Endometrium (tissue), 2 donors: Measurements from ENCODE around the gene BORCS8.
"Not testable (repeated sequence)": the region's sequence is repeated elsewhere in the genome, so short reads cannot be mapped to it uniquely, and the experiment has no call there.

Experiments used
- FAIRE-seq: peaks from 2 replicates; lab custom pipeline; 2012; peaks lifted over from hg19 to GRCh38; lab: Jason Lieb, UNC
- donor health status: control.
- donor health status: control.

The BORCS8 gene

DNA sequence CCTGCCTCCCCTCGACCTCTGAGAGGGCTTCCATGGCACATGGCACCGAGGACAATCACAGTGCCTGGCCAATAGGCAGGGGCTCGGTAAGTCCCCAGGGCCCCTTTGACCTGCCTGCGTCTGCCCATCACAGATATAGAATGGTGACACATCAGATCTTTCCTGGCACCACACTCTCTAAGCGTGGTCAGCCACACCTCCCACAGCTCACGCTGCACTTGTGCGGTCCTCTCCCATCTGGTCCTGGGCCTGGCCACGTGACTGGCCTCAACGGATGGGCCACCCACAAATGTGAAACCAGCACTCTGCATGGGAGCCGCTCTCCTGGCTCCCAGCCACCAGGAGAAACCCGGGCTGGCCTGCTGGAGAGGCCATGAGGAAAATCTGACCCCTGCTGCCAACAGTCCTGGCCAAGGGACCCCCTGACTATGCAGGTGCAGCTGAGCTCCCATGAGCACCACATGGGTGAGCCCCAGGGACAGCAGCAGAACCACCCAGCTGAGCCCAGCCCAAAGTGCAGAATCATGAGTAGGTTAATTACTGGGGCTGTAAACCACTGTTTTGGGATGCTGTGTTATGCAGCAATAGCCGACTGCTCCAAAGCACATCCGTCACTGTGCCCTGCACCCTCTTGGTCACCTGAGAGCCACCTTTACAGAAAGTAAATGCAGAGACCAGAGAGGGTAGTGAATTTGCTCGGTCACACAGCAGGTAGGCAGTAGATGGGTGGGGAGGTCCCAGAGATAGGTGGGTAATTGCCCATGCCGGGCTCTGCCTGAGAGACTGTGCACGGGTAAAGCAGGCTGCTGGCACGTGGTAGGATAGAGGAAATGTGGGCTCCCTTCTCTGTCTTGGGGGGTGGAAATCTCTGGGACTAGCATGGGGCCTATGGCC, 12.2 kb downstream of the BORCS8 start:
- FAIRE-seq, result no peak

DNA sequence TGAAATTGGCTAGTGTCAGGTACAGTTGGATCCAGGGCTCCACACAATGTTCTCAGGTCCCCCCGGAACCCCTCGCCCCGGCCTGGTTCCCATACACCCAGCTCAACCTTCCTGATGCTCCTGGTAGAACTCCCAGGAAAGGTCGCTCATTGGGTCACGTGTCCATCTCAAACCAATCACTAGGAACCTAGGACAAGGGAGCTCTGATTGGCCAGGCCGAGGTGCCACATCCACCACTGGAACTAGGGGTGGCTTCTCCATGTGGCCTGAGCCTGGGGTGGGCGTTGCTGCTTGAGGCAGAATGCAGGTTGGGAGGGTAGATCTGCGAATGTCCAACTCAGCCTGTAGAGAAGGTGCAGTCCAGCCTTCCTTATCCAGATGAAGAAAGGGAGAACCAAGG, 15.0 kb downstream of the BORCS8 start:
- FAIRE-seq, result no peak

DNA sequence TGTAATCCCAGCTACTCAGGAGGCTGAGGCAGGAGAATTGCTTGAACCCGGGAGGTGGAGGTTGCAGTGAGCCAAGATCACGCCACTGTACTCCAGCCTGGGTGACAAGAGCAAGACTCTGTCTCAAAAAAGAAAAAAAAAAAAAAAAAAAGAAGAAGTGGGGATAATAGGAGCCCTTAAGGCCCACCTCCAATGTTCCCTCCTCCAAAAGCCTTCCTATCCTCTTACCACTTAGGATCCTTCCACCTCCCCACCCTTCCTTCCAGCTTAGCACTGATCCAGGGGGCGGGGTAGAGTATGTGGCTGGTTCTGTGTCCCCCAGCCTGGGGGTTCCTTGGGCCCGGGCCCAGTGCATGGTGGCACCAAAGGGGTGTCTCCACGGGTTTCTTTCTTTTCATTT, 18.7 kb downstream of the BORCS8 start:
- not testable (repeated sequence) for FAIRE-seq

DNA sequence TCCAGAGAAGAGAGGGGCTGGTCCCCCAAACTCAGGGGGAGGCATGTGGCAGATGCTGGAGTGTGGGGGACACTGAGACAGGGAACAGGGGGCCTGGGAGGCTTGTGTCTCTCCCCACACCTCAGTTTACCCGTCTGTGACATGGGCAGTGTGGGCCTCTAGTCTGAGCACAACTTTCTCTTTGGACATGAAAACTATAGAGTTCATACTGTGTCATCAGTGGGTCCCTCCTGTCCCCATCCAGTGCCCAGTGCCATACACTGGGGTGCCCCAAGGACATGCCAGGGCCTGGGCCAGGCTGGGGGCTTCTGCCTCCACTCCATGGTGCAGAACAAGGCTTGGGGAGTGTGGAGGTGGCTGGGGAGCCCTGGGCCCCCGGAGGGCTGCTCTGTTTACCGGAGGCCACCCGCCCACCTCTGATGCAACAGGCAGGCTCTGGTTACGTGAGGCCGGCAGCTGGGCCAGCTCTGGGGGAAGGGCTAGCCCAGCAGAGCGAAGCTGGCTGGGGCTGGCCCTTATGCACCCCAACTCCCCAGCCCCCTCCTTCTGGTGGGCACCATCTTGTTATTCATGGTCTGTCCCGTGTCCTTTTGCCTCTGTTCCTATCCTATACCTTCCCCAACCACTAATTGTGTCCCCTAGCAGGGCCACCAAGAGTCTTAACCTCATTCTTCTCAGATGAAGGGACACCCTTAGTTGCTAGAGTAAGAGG, 20.0 kb downstream of the BORCS8 start:
- no peak for FAIRE-seq

DNA sequence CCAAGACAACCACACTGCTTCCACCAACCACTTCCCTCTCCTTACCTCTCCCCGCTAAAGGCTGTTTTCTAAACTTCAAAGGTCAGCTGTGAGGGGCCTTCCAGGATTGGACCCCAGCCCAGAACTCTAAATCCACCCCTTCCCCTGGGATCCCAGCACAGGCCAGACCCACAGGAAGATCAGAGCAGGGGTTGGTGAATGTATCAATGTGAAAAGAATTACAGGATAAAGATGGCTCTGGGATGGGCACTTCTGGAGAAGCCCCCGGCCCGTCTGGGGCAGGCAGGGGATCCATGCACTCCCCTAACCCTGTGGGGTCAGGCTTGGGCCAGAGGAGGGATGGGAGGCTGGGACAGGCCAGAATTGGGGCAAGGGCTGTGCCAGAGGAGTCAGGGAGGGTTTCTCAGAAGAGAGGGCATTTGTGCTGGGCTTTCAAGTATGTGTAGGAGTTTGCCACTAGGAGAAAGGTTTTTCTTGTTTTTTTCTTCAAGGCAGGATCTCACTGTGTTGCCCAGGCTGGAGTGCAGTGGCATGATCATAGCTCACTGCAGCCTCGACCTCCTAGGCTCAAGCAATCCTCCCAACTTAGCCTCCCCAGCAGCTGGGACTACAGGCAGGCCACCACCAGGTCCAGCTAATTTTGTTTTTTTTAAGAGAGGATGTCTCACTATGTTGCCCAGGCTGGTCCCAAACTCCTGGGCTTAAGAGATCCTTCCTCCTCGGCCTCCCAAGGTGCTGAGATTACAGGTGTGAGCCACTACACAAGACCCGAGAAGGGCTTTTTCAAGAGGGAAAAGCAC, 20.9 kb downstream of the BORCS8 start:
- no peak for FAIRE-seq

DNA sequence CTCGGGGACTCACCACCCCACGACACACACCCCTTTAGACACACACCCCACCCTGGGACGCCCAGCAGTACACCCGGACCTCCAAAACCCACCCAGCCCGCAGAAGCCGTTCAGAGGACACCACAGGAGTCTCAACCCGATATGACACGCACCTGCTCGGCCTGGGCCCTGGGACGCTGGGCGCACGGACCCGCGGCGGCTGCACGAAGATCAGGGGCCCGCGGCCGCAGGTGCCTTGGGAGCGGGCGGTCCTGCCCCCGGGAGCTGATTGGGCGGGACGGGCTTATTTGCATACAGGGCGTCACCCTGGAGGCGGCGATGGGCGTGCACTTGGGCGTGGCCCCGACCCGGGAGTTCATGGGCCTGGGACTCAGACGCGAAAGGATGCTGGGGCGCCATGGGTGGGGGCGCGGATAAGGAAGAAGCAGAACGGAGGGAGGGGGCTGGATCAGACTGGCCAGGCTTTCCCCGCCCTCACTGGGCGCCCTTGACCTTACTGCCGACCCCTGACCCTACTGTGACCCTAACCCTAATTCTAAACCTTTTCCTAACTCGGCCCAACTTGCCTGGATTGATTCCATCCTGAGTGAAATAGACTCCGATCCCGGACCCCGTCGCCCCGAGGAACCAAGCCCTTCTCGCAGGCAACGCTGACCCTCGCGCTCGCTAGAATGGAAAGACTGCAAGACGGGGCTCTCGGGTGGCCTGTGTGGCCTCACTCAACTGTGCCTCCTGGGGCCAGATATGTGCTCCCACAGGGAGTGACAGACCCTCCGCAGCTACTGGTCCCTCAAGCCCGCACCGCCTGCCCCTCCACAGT, 21.7 kb downstream of the BORCS8 start, which contains the start of gene MEF2B:
MEF2B (minus strand) TSS at position 211 of the 820 bp plus-strand sequence. CDS start 19,528 bp downstream, outside the sequence.
- FAIRE-seq, result no peak

DNA sequence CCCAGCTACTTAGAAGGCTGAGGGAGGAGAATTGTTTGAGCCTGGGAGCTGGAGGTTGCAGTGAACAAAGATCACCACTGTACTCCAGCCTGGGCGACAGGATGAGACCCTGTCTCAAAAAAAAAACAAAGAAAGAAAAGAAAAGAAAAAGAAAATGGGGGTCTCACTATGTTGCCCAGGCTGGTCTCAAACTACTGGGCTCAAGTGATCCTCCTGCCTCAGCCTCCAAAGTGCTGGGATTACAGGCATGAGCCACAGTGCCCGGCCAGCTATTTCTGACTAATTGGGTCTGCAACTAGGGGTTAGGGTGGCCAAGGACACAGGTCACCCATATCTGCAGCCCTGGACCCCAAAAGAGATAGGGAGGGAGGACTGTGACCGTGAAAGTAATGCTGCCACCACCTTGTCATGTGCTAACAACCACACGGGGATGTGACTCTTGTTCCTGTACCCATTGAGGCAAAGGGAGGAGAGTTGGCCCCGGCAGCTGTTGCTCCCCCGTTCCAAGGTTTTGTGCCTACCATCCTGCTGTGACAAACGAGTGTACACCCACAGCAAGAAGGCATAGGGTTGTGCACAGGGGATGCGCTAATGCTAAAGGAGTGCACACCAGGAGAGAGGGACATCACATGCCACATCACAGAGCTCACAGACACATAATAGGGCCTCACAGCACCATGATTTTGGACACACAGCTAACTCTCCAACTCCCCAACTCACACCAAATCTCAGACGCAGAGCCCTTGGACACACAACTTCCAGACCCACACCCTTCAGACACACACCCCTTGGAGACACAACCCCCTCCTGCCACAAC, 22.5 kb downstream of the BORCS8 start:
- FAIRE-seq, result no peak

DNA sequence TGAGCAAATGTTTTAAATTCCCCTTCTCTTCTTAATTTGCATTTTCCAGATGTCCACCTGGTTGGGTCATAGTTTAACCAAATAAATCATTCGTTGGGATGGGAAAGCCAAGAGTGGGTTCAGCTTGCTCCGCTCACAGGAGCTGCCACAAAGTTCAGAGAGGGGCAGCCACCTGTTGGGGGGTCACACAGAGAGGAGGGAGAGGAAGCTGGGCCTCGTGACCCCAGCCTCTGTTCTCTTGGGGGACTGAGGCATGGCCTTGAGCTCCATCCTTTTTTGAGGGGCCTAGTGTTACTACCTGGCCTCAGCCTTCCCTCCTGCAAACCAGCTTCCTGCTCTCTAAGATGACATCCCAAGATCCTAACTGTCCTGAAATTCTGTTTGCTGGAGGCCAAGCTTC, 24.3 kb downstream of the BORCS8 start:
- no peak for FAIRE-seq

DNA sequence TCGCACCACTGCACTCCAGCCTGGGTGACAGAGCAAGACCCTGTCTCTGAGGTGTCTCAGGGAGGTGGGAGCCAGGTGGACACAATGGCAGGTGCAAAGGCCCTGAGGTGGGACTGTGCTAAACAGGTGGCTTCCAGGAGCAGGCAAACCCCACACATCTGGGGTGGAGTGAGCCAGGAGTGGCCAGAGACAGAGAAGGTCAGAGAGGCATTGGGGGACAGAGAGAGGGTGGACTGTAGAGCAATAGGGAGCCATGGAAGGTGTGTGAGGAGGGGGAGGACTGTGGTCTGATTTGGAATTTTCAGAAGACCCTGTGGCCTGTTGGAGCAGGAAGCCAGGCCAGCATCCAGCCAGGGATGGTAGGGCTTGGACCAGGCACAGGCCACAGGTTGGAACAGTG, 26.6 kb downstream of the BORCS8 start:
- FAIRE-seq, result no peak

DNA sequence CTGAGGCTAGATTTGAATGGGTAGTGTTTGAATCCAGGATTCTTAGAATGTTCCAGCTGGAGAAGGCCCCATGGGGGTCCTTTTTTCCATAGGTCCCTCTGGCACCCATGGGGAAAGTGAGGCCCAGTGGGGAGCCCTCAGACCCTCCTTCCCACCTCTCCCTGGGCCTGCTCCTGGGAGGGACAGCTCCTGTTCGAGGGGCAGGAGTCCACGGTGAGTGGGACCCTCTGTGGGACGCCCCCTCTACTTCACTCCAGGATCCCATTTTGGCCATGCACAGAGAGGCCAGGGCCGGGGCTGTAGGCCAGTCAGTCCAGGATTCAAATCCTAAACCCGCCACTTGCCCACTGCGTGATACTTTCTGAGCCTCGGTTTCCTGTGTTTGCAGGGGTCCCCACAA, 29.5 kb downstream of the BORCS8 start:
- no peak for FAIRE-seq

DNA sequence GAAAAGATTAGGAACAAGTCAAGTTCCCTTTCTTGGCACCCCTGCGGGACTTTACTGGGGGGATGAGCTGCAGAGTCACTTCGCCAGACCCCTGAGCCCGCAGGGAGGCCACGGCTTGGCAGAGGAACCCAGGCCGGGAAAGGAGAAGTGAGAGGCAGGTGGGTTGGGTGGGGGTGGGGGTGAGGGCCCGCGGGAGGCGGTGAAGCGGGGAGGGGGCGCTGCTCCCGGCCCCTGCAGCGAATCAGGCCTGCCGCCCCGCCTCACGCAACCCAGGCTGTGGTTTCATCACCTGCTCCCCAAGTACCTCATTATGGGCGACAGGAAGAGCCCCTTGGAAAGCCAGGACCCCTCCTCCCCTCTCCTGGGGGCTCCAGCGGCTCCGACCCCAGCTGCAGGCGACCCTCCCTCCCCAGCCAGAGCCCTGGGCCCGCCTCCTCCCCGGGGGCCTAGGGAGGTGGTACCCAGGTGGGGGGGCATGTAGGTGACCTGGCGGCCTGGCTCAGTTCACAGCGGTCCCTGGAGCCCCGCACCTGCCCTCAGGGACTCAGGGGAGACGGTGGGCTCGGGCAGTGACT, 31.4 kb downstream of the BORCS8 start:
- no peak for FAIRE-seq

DNA sequence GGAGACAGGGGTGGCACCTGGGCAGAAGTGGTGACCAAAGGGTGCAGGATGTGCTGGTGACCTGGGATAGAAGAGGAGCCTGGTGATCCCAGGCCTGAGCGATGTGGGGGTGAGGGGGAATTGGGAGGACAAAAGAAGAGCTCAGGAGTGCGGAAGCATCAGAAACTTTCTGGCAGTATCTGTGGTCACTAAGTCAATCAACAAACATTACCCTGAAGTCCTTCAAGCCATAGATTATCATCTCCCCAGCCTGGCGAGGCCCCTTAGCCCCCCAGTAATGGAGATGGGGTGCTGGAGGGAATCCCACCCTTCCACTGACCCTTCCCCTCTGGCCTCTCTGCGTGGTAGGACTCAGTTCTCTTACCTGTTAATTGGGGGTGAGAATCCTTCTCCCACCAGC, 32.4 kb downstream of the BORCS8 start:
- no peak for FAIRE-seq

DNA sequence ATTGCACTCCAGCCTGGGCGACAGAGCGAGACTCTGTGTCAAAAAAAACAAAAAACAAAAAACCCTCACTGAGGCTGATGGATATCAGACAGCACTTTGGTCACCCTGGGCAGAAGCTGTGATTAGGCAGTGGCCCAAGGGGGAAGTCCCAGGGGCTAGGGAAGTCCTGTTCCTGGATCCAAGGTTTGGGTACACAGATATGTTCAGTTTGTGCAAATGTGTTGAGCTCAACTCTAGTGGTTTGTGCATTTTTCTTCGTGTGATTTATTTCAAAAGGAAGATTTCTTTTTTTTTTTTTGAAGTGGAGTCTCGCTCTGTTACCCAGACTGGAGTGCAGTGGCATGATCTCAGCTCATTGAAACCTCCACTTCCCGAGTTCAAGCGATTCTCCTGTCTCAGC, 34.1 kb downstream of the BORCS8 start:
- no peak for FAIRE-seq

DNA sequence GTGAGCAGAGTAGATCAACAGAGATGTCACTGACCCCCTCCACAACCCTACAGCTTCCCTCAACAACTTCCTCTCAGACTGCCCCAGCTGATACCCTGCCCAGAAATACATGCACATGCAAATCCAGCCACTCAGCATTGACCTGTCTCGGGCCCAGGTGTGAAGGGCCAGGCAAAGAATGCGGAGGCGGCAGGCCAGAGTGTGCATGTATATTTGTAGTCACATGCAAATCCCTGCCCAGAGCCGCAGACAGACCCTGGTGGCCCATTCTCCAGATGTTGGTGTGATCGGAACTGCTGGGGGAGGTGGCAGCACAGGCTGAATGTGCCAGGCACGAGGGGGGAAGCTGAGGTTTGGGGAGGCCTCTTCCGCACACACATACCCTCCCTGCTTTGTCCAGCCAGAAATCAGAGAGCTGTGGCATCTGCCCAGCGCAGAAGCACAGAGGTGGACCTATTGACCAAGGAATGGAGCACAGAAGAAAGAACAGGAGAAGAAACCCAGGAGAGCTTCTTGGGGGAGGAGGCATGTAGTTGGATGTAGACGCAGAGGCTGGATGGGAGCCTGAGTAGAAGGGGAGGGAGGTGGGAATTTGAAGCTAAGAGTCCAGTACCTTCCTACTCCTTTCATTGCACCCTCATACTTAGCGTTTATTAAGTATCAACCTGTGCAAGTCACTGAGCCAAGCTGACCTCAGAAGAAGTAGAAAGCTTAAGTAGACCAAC, 36.3 kb downstream of the BORCS8 start:
- no peak for FAIRE-seq

DNA sequence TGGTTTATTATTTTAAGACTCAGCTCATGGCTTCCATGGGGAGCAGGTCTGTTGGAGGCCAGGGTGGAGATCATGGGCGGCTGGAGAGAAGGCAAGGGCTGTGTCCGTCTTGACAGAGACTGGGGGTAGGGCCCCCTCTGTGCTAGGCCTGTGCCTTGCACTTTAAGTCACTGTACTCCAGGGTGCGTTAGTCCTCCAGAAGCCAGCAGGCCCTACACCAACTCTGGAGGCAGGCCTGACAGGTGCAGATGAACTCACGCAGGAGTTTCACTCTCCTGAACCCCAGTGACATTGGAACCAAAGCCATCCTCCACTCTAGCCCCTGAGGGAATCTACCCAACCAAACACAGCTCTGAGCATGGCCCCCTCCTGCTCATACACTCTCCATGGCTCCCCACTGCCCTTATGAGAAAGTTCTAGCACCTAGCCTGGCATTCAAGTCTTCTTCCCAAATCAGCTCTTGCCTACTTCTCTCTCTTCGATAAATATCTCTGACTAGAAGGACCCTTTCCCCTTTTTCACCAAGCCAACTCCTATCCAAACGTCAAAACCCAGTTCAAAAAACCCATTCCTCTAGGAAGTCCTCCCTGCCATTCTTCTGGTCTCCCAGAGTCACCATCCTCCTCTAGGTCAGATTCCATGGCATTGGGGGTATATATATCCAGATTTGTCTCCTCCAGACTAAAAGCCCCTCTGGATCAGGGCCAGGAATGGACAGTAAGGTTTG, 37.0 kb downstream of the BORCS8 start:
- FAIRE-seq, result no peak

DNA sequence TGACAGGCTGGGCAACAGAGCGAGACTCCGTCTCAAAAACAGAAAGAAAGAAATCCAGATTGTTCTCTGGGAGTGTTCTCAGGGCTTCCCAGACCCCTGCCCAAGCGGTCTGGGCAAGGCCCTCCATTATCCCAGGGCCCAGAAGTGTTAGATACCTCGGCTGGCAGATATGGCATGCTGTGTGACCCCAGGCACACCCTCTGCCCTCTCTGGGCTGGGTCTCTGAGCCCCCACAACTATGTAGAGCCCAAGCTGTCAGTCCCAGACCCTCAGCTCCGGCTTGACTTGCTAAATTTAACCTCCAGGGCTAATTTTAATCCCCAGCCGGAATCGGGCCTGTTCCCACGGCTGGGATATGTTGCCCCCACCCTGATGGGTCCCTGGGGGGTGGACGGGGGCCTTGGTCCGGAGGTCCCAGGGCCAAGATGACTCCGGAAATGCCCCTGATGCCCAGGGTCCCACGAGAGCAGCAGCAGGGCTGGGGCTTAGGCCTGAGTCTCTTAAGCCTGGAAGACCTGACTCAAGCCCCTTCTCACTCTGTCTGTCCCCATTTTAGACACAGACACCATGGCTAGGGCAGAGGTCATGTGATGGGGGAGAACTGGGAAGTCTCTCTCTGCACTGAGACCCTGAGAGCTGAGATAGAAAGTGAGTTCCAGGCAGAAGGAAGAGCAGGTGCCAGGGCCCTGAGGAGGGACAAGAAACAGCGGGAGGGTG, 39.1 kb downstream of the BORCS8 start:
- no peak for FAIRE-seq

DNA sequence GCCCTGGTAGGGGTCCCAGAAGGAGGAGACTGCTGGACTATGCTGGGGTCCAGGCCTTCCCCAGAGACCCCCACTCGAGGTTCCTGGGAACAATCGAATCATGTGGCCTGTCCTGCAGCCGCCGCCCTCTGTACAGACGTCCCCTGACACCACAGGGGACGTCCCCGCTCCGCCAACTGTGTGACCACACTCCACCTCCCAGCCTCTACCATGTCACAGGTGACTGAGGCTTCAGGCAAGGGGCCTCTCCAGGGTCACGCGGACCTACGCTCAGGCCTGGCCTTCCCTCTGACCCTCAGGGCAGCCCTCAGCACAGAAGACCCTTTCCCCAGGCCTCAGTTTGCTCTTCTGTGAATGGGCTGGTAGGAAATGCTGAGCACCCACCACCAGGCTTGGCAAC, 40.5 kb downstream of the BORCS8 start:
- no peak for FAIRE-seq

DNA sequence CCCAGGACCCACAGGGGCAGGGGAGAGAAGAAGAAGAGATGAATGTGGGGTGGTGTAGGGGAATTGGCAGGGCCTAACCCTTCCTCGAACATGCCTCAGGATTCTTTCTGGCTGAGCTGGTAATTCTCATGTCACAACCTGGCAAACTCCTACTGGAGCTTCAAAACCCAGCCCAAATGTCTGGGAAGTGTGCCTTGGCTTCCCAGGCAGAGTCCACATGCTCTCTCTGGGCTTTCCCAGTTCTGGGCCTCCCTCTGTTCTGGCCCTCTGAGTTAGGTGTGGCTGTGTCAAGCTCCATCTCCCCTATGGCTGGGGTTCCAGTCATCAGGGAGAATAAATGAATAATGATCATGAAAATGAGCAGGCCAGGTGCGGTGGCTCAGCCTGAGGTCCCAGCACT, 42.5 kb downstream of the BORCS8 start:
- FAIRE-seq, result no peak
